Stimulated activated CD8-positive, alpha-beta memory T cell treated with anti-CD3 and anti-CD28 coated beads, Interleukin-12 subunit alpha, Interleukin-12 subunit beta, amount 100 ng/mL, for 1 hour (primary cell): ENCODE results near the gene PAK6.

Experiments
- DNase-seq: peaks from one replicate; pipeline ENCODE4 v3.0.0-alpha.2; 2020; ENCODE audit warnings: low read depth

The PAK6 gene

DNA sequence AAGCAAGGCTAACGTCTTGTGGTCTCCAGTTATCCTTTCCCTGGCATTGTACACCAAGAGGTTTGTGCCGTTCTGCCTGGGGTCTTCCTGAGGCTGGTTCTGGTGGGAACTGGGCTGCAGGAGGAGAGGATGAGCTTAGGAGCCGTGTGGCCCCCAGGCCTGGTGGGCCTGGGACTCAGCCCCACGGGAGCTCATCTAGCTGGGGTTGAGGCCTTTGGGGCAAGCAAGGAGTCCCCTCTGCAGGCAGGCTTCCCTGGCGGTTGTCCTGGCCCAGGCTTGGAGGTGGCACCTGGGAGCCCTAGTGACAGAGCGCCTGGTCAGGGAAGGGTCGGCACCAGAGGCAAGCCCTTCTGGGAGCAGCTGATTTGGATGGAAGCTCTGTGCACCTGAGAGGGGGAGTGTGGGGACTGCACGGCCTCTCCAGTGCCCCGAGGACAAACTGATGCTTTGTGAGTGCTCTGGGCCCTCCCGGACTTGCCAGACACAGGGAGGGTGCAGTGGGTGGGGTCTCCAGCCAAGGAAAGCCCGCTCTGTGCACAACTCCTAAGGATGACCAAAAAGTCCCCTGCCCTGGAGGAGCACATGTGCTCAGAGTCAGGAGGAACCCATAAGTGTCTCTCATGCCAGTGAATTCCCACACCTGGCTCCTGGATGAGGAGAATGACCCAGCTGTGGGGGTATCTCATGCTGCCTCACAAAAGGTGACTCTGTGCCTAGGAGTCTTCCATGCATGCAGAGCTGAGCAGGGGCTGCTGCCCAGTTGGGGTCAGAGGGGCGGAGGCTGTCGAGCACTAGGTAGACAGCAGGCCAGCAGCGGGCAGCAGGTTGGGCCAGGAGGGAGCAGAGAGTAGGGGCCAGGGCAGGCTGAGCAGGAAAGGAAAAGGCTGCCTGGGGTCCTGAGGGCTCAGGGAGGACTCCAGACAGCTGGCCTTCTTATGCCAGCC lies 2.7 kb downstream of the PAK6 start:
- DNase-seq = no peak

DNA sequence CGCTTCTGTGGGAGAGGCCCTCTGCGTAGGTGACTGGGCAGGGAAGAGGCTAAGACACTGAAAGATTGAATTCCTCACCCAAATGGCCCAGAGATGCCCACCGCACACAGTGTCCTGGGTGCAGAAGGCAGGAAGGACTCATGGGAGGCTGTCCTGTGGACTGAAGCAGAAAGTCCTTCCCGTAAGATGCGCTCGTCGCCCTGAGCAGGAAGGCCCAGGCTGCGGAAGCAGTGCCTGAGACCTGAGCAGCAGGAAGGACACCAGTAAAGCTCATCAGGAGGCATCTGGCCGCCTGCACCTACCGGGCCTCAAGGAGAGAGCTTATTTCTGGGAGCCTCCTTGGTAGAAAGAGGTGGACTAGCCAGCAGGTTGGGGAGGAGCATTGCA lies 3.3 kb downstream of the PAK6 start:
- no peak for DNase-seq

DNA sequence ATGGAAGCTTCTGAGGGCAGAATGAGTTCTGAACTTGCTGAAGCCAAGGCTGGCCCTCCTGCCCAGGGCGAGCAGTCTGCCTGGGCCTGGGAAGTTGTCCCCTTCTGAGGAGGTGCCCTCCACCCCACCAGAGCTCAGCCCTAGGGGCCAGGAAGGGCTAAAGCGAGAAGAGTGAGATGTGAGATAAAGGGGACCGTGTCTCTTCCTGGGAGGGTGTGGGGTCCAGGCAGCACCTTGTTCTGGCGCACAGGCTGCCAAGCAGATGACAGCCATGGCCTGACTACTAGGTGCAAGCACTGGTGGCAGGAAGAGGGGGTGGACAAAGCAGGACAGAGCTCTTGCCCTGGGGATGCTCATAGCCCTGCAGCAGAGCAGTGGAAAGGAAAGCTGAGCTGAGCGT lies 3.7 kb downstream of the PAK6 start:
- DNase-seq = no peak

DNA sequence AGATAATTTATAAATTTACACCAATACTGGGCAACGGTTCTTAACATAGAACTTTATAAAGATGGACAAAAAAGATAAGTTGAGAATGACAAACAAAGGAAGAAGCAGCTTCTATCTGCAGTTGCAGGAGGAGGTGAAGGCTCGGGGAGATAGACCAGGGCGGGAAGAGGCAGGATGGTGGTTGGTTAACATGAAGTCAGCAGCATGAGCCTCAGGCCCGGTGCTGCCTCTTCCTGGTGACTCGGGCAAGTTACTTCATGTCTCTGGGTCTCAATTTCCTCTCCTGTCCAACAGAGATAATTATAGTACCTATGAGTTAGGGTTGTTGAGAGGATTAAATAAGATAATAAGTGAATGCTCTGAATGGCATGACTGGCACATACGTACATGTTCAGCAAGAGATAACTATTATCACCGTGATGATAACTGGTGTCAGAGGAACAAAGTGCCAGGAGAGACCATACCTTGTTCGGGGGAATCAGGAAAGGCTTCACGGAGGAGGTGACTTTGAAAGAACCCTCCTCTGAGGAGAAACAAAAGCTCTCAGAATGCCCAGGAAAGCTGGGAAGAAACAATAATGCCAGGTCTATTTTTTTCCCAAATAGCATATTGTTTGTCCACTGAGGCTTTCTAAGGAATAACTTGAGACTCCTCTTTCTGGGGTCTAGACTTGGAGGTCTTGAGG lies 4.4 kb downstream of the PAK6 start:
- no peak for DNase-seq

- DNase-seq = no peak
These were observed 6.2 kb downstream of the PAK6 start for GRCh38 chr15:40244961-40245523.

- no peak for DNase-seq
These were observed 7.0 kb downstream of the PAK6 start for GRCh38 chr15:40245666-40246450.

DNA sequence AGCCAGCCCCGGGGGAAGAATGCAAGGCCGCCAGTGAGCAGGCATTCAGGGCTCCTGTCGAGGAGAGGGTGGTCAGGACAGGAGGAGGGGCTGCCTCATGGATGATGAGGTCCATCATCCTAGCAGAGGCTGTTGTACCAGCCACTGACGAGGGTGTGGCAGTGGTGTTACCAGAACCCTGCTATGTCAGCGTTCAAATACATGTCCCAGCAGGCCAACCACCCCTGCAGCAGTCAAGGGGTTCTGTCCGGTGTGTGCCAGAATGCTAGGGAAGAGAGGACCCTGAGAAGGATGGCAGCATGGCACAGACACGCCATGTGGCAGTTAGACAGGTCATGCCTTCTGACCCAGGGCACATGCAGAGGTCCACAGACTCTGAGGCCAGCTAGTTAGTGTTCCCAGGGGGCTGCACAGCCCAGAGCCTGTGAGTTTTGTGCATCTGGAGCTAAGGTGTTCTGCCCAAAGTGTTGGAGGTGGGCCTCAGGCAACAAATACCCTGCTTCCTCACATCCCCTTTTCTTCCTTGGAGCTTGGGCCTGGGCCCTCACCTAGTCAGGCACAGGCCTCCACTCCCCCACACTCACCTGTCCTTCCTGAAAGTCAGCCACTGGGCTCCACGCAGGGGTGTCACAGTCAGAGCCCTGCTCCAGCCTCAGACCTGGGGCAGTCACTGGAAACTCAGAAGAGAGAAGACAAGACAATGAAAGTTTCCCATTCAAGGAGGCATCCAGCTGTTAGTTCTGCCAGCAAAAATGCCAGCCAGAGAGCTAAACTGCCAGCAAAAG lies 7.8 kb downstream of the PAK6 start:
- no peak for DNase-seq

DNA sequence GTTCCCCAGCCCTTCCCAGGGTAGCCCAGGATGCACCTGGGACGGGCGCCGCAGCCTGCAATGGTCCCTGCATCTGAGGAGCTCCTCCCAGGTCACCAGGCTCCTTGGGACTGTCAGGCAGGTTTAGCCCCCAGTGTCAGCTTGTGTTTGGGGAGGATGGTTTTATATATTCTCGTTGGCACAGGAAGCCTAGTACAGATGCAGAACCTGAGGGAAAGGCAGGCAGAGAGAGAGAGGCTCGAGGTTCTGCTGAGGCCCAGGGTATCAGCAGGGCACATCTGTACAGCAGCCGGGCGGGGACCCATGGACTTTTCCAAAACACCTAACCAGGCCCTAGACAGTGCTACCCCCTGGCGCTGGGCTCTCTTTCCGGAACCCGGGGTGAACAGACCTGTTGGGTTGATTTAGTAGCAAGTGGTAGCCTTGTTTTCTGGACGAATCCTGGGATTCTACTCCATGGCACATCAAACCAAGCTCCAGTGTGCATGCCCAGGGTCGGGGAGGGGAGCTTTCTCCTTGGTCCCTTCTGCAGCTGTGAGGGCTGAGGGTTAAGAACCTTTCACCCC lies 8.6 kb downstream of the PAK6 start:
- no peak for DNase-seq

DNA sequence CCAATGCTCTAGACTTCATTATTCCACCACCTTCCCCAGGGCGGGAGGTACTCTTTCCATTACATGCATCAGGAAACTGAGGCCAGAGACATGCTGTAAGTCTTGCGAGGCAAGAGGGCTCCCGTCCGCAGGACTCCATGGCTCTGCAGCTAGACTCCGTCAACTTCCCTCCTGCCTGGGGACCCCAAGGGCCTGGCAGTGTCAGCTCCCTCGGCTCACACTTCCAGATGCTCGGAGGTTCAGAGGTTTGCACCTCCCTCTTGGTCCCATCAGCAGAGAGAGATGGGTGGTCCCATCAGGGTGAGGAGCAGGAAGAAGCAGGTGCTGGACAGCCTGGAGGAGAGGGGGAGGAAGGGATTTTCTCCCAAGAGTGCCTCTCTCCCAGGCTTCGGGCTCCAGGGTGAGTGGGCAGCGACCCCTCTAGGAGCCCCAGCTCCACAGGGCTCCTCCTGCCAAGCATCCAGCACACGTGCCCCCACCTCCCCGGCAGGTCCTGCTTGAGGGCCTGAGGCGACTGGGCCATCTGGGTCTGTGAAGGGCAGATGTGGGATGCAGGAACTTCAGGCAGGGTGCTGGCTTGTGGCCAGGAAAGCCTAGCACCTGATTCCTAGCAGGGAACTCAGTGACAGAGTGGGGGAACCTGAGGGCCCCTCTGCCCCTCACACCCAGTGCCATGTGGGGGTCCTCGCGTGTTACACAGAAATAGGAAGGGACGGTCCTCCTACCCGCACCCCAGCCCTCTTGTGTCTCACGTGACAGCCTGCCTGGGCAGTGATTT lies 9.3 kb downstream of the PAK6 start:
- DNase-seq = no peak

- DNase-seq = no peak
These were observed 10.8 kb downstream of the PAK6 start for GRCh38 chr15:40249477-40250303.

DNA sequence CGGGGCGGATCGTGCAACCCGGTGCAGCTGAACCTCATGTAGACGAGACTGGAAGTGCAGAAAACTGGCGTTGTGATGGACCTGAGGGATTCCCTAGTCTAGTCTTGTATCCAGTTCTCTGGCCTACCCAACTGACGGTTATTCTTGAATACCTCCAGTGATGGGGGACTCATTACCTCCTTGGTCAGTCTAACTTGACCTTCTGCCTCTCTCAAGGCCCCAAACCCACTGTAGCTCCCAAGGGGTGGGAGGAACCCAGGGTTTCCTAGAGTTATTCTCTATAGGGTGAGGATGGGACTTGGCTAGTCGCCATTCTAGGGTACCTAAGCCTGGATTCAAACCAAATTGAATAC lies 11.4 kb downstream of the PAK6 start:
- no peak for DNase-seq

DNA sequence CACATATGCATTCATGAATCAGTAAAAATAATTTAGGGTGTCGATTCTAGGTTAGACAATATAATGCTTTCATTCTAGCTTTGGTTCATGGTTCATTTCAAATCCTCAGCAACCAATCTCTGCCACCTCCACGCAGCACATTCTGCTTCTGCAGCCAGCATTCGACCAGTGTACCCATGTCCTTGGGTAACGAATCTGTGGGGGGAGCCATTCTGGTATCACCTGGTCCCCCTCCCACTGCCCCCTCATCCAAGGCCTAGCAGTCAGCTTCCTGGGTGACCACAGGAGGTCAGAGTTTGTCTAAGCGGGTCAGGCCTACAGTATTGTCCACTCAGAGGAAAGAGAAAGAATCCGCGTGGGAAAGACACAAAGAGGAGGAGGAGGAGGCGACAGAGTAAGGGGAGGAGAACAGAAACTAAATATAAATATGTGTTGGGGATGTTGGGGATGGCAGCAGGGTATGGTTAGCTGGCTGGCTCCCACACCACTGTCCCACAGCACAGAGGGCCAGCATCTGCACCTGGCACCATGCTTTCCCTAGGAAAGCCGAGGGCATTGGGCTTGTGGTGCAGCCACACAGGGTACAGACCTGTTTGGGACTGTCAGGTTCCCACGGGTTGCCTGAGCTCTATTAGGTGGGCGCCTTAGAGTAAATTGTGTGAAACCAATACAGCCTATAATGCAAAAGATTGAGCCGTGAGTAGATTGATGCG lies 12.1 kb downstream of the PAK6 start:
- DNase-seq = no peak

DNA sequence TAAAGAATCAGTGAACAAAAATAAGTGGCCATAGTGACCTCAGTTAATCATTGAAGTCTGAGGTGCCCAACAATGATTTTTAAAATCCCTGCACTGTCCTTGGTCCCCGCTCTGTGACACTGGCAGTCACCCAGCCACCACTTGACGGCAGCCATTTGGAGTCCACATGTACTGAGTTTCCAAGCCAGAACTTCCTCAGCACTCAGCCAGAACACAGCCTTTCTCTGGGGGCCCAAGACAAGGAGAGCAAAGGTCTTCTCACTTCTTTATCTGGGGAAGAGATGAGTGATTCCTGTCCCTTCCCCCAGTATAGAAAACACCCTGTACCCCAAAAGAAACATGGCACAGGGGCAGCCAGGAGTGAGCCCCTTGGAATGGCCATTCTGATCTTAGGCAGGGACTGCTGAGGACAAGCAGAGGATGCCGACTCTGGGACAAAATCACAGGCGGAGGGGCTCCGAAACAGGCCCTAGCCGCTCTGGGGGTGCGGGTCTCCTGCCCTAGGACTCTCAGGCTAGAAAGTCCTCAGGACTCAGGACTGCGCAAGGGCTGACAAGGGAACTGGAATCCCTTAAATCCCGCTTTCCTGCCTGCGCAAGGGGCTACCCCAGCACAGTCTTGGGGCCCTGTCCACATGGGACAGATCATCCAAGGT lies 12.8 kb downstream of the PAK6 start:
- DNase-seq = no peak

GRCh38 chr15:40252141-40252437 lies 13.2 kb downstream of the PAK6 start:
- DNase-seq = no peak

DNA sequence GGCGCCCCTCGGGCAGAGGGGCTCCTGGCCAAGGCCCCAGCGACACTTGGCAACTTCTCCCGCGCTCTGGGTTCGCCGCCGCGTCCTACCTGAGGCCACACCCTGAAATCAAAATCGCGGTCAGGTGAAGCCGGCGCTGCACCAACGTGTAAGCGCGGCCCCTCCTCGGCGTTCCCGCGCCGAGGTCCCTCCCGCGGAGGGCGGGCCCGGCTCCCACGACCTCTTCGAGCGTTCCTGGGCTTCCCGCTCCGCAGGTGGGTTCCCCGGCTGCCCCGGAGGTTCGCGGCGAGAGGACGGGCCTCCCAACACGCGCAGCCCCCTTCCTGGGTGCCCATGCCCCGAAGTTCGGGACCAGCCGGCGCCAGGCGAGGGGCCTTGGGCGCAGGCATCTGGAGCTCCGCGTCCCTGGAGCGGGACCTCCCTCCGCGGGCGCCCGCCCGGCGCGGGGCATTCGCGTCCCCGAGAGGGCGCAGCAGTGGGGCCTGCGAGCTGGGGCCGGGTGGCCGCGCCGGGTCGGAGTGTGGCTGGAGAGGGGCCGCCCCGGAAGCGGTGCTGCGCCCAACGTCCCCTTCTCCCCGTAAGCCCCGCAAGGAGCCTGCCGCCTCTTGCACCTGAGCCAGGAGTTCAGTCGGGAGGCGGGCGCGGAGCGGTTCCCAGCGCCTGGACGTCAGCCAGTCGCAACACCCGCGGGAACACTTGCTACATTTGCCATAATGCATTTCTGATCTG lies 13.7 kb downstream of the PAK6 start:
- DNase-seq = no peak

GRCh38 chr15:40253167-40253790 lies 14.4 kb downstream of the PAK6 start:
- no peak for DNase-seq

GRCh38 chr15:40254452-40254851 lies 15.6 kb downstream of the PAK6 start:
- no peak for DNase-seq
